ENCODE results near the gene DDX39B. TPM values are rescaled to one million over a fixed set of nuclear protein-coding genes. Genes with fewer than 3 reads are reported as not detected.
A peak's percentile ranks its signal among the peaks of the same experiment; 100 is the strongest.
"Not testable (repeated sequence)": the region's sequence is repeated elsewhere in the genome, so short reads cannot be mapped to it uniquely, and the experiment has no call there.

DDX39B gene
- total RNA-seq, 1 donor from 2014 or later = 294 TPM

DNA sequence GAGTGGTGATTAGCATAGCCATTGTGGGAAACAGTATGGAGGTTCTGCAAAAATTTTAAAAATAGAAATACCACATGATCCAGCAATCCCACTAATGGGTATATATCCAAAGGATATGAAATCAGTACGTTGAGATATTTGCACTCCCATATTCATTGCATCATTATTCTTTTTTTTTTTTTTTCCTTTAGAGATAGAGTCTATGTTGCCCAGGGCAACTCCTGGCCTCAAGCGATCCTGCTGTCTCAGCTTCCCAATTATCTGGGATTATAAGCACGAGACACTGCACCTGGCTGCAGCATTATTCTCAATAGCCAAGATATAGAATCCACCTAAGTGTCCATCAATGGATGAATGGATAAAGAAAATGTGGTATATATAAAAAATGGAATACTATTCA, 20.0 kb downstream of the DDX39B start:
- H3K4me3 ChIP-seq (ENCODE audit: insufficient read depth, low read depth, low read length) = no peak overlapping the region
- H3K36me3 Mint-ChIP-seq (ENCODE audit: low read depth, unreplicated experiment) = no peaks in the 10 kb centered on the region

DNA sequence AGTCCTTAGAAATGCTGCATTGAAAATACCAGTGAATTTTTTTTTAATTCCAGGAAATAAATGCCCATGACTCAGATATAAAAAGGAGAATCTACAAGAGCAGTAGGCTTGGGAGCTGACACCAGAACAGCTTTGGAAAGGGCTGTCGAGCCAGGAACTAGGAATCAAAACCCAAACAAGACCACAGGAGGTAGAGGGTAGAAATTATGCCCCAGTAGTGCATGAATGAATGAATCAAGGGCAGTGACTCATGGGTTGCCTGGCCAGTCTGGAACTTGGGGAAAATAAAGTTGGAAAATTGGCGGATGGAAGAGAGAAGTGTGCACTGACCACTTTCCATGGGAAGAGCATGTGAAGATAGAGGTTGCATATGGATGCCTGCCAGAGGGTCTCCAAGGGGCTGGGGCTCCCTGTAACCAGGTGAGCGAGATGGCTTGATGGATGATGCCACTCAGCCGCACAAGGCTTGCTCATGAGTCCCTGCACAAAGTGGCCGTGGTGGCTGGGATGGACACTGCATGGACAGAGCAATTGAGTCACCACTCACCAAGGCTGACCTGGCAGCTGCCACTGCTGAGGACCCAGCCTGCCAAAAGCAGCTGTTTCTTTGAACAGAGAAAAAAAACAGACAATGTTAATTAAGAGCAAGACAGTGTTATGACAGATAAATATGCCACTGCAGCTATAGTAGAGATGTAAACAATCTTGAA, 28.2 kb downstream of the DDX39B start:
- Histone ChIP-seq H3K9me3 (ENCODE audit: insufficient read depth, low read depth, low read length) (no peaks in the 10 kb centered on the region), H3K27me3 (ENCODE audit: insufficient read depth, low read length) (peaks cover 4% of the 10 kb centered on the region), H3K4me1 (ENCODE audit: insufficient read depth, low read length) (peaks cover 8% of the 10 kb centered on the region), H3K27ac (ENCODE audit: low read depth, low read length) (no peak overlapping the region), H3K9ac (ENCODE audit: low read length) (no peak overlapping the region), H3K4me3 (ENCODE audit: insufficient read depth, low read depth, low read length) (no peak overlapping the region), H3K79me2 (ENCODE audit: insufficient read depth, low read length) (no peaks in the 10 kb centered on the region), H3K4me2 (ENCODE audit: low read length) (peak overlapping the region; percentile 38), H3K36me3 (ENCODE audit: insufficient read depth, low read length) (peaks cover 10% of the 10 kb centered on the region), H4K20me1 (ENCODE audit: insufficient read depth, low read length) (no peaks in the 10 kb centered on the region), H2AFZ (ENCODE audit: low read depth, low read length) (no peak overlapping the region)
- TF ChIP-seq EZH2 (IDR thresholded peaks at IDR 0.05; ENCODE audit: insufficient read depth, low read length) = no peak
- TF ChIP-seq, protein P1, sequence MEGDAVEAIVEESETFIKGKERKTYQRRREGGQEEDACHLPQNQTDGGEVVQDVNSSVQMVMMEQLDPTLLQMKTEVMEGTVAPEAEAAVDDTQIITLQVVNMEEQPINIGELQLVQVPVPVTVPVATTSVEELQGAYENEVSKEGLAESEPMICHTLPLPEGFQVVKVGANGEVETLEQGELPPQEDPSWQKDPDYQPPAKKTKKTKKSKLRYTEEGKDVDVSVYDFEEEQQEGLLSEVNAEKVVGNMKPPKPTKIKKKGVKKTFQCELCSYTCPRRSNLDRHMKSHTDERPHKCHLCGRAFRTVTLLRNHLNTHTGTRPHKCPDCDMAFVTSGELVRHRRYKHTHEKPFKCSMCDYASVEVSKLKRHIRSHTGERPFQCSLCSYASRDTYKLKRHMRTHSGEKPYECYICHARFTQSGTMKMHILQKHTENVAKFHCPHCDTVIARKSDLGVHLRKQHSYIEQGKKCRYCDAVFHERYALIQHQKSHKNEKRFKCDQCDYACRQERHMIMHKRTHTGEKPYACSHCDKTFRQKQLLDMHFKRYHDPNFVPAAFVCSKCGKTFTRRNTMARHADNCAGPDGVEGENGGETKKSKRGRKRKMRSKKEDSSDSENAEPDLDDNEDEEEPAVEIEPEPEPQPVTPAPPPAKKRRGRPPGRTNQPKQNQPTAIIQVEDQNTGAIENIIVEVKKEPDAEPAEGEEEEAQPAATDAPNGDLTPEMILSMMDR (IDR thresholded peaks at IDR 0.05; ENCODE audit: insufficient read depth, low read depth, low read length) = no peak
- H3K9me3 Mint-ChIP-seq (ENCODE audit: unreplicated experiment) = peaks cover 3% of the 10 kb centered on the region
- FAIRE-seq (no peak), DNase-seq (ENCODE audit: low read depth) (no peak)
- H3K27me3 Mint-ChIP-seq (ENCODE audit: low read depth, unreplicated experiment) = peaks cover 6% of the 10 kb centered on the region
- H3K4me3 Mint-ChIP-seq (ENCODE audit: unreplicated experiment) = peak overlapping the region; percentile 4
- no peak overlapping the region for H3K27ac Mint-ChIP-seq (ENCODE audit: unreplicated experiment)
- H3K36me3 Mint-ChIP-seq (ENCODE audit: low read depth, unreplicated experiment) = peaks cover 3% of the 10 kb centered on the region
- H3K4me1 Mint-ChIP-seq (ENCODE audit: low read depth, unreplicated experiment) = peaks cover 12% of the 10 kb centered on the region

More for the DNA sequence above, 20.0 kb downstream of the DDX39B start:
- H3K27me3 ChIP-seq (ENCODE audit: insufficient read depth, low read length) = peaks cover 4% of the 10 kb centered on the region
- TF ChIP-seq, protein P1 (IDR thresholded peaks at IDR 0.05; ENCODE audit: insufficient read depth, low read depth, low read length) = no peak
- no peak for TF ChIP-seq EZH2 (IDR thresholded peaks at IDR 0.05; ENCODE audit: insufficient read depth, low read length)
- no peak overlapping the region for H2AFZ ChIP-seq (ENCODE audit: low read depth, low read length)
- no peak overlapping the region for H3K4me3 Mint-ChIP-seq (ENCODE audit: unreplicated experiment)
- H3K9me3 ChIP-seq (ENCODE audit: insufficient read depth, low read depth, low read length) = no peaks in the 10 kb centered on the region
- peaks cover 5% of the 10 kb centered on the region for H4K20me1 ChIP-seq (ENCODE audit: insufficient read depth, low read length)
- no peaks in the 10 kb centered on the region for H3K36me3 ChIP-seq (ENCODE audit: insufficient read depth, low read length)
- no peaks in the 10 kb centered on the region for H3K9me3 Mint-ChIP-seq (ENCODE audit: unreplicated experiment)
- FAIRE-seq (no peak), DNase-seq (ENCODE audit: low read depth) (no peak)
- no peak overlapping the region for H3K4me2 ChIP-seq (ENCODE audit: low read length)
- H3K4me1 Mint-ChIP-seq (ENCODE audit: low read depth, unreplicated experiment) = peaks cover 7% of the 10 kb centered on the region
- peaks cover 16% of the 10 kb centered on the region for H3K27me3 Mint-ChIP-seq (ENCODE audit: low read depth, unreplicated experiment)
- H3K79me2 ChIP-seq (ENCODE audit: insufficient read depth, low read length) = no peaks in the 10 kb centered on the region
- peaks cover 8% of the 10 kb centered on the region for H3K4me1 ChIP-seq (ENCODE audit: insufficient read depth, low read length)
- no peak overlapping the region for H3K9ac ChIP-seq (ENCODE audit: low read length)
- H3K27ac Mint-ChIP-seq (ENCODE audit: unreplicated experiment) = no peak overlapping the region
- H3K27ac ChIP-seq (ENCODE audit: low read depth, low read length) = no peak overlapping the region

DNA sequence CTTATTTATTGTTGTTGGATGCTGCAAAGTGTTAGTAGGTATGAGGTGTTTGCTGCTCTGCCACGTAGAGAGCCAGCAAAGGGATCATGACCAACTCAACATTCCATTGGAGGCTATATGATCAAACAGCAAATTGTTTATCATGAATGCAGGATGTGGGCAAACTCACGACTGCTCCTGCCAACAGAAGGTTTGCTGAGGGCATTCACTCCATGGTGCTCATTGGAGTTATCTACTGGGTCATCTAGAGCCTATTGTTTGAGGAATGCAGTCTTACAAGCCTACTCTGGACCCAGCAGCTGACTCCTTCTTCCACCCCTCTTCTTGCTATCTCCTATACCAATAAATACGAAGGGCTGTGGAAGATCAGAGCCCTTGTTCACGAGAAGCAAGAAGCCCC, 31.8 kb downstream of the DDX39B start:
- peaks cover 13% of the 10 kb centered on the region for H3K27me3 Mint-ChIP-seq (ENCODE audit: low read depth, unreplicated experiment)
- peaks cover 10% of the 10 kb centered on the region for H3K36me3 ChIP-seq (ENCODE audit: insufficient read depth, low read length)
- no peak overlapping the region for H3K4me3 ChIP-seq (ENCODE audit: insufficient read depth, low read depth, low read length)
- H3K4me2 ChIP-seq (ENCODE audit: low read length) = no peak overlapping the region
- peaks cover 12% of the 10 kb centered on the region for H3K4me1 Mint-ChIP-seq (ENCODE audit: low read depth, unreplicated experiment)
- no peak for FAIRE-seq
- peaks cover 5% of the 10 kb centered on the region for H4K20me1 ChIP-seq (ENCODE audit: insufficient read depth, low read length)
- H3K27me3 ChIP-seq (ENCODE audit: insufficient read depth, low read length) = no peaks in the 10 kb centered on the region
- peaks cover 8% of the 10 kb centered on the region for H3K4me1 ChIP-seq (ENCODE audit: insufficient read depth, low read length)
- peaks cover 6% of the 10 kb centered on the region for H3K36me3 Mint-ChIP-seq (ENCODE audit: low read depth, unreplicated experiment)
- TF ChIP-seq, protein P1 (IDR thresholded peaks at IDR 0.05; ENCODE audit: insufficient read depth, low read depth, low read length) = no peak
- TF ChIP-seq EZH2 (IDR thresholded peaks at IDR 0.05; ENCODE audit: insufficient read depth, low read length) = no peak
- H3K9me3 ChIP-seq (ENCODE audit: insufficient read depth, low read depth, low read length) = no peaks in the 10 kb centered on the region
- no peak overlapping the region for H3K27ac Mint-ChIP-seq (ENCODE audit: unreplicated experiment)
- DNase-seq (ENCODE audit: low read depth) = no peak
- H3K9me3 Mint-ChIP-seq (ENCODE audit: unreplicated experiment) = peaks cover 3% of the 10 kb centered on the region
- no peak overlapping the region for H3K4me3 Mint-ChIP-seq (ENCODE audit: unreplicated experiment)
- H3K9ac ChIP-seq (ENCODE audit: low read length) = no peak overlapping the region
- H3K27ac ChIP-seq (ENCODE audit: low read depth, low read length) = no peak overlapping the region
- no peak overlapping the region for H2AFZ ChIP-seq (ENCODE audit: low read depth, low read length)
- H3K79me2 ChIP-seq (ENCODE audit: insufficient read depth, low read length) = peaks cover 3% of the 10 kb centered on the region

DNA sequence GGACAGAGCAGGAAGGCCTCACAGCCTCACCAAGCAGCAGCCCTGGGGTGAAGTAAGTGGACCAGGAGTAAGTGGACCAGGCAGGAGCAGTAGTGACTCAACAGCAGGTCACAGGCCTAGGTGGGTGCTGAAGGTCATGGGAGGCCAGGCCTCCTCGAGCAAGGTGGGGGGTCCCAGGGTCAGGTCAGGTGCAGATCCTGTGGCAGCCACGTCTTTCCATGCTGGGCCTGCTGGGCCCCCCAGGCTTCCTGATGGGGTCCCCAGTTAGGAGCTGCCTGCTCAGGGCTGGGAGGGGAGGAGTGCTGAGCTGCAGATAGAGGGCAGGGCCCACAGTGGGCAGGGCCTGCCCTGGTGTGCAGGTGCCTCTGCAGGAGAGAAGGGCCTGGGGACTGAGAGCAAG, 32.8 kb downstream of the DDX39B start:
- H3K9me3 ChIP-seq (ENCODE audit: insufficient read depth, low read depth, low read length); H3K4me1 ChIP-seq (ENCODE audit: insufficient read depth, low read length); H3K9me3 Mint-ChIP-seq (ENCODE audit: unreplicated experiment); DNase-seq (ENCODE audit: low read depth); H2AFZ ChIP-seq (ENCODE audit: low read depth, low read length); H3K36me3 ChIP-seq (ENCODE audit: insufficient read depth, low read length); H3K79me2 ChIP-seq (ENCODE audit: insufficient read depth, low read length); H3K4me3 ChIP-seq (ENCODE audit: insufficient read depth, low read depth, low read length); H3K36me3 Mint-ChIP-seq (ENCODE audit: low read depth, unreplicated experiment); FAIRE-seq; H3K27ac ChIP-seq (ENCODE audit: low read depth, low read length); H4K20me1 ChIP-seq (ENCODE audit: insufficient read depth, low read length); H3K27ac Mint-ChIP-seq (ENCODE audit: unreplicated experiment); H3K9ac ChIP-seq (ENCODE audit: low read length); H3K27me3 ChIP-seq (ENCODE audit: insufficient read depth, low read length); H3K4me2 ChIP-seq (ENCODE audit: low read length): not testable (repeated sequence)
- H3K4me3 Mint-ChIP-seq (ENCODE audit: unreplicated experiment) = peak overlapping the region; percentile 54
- H3K4me1 Mint-ChIP-seq (ENCODE audit: low read depth, unreplicated experiment) = peaks cover 11% of the 10 kb centered on the region
- H3K27me3 Mint-ChIP-seq (ENCODE audit: low read depth, unreplicated experiment) = peaks cover 13% of the 10 kb centered on the region

Data from astrocyte (in vitro differentiated cells and primary cell).